Activated naive CD4-positive, alpha-beta T cell treated with anti-CD3 and anti-CD28 coated beads, Interleukin-2, amount 10 ng/mL, durations not matched to agents 5 hours and 36 hours (primary cell): ENCODE measurements around the gene METTL27. TPM values are rescaled to one million over a fixed set of nuclear protein-coding genes. Genes with fewer than 3 reads are reported as not detected.

Experiments
- total RNA-seq, 2 experiments: library from RNA; stranded (reverse); gene quantifications; one replicate each; pipeline ENCODE4 v1.2.3, GENCODE V29; 2021

Gene METTL27
- total RNA-seq: 1 to 10 TPM; 2.6 to 2.8 TPM

GRCh38 chr7:73842067-73842976 lies at the start of gene METTL27:
TSS of gene METTL27 (minus strand) at chr7:73842516. CDS start at chr7:73842140, 376 bp downstream.

GRCh38 chr7:73860859-73861258 lies 18.5 kb upstream of the METTL27 start, which contains the start of gene TMEM270:
TSS of gene TMEM270 (plus strand) at chr7:73861159. CDS start at chr7:73861195, 36 bp downstream.

DNA sequence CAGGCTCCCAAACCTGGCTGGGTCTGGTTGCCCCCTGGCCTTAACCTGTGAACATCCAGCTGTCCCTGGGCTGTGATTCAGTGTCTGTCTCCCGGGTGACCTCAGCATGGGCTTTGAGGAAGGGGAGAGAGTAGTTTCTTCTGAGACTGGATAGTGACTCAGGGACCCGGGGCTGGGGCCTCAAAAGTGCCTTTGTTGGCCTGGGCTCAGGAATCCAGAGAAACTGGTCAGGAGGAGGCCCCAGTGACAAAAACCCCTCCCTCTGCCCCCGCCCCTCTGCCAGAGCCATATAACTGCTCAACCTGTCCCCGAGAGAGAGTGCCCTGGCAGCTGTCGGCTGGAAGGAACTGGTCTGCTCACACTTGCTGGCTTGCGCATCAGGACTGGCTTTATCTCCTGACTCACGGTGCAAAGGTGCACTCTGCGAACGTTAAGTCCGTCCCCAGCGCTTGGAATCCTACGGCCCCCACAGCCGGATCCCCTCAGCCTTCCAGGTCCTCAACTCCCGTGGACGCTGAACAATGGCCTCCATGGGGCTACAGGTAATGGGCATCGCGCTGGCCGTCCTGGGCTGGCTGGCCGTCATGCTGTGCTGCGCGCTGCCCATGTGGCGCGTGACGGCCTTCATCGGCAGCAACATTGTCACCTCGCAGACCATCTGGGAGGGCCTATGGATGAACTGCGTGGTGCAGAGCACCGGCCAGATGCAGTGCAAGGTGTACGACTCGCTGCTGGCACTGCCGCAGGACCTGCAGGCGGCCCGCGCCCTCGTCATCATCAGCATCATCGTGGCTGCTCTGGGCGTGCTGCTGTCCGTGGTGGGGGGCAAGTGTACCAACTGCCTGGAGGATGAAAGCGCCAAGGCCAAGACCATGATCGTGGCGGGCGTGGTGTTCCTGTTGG lies 11.4 kb downstream of the METTL27 start, which contains the start of gene CLDN4:
Gene CLDN4, plus strand, starts transcription at position 316 of the 903 bp plus-strand sequence. Its CDS starts 206 bp downstream, at position 522.

Other genes starting within 250 kb of the METTL27 start
- gene MLXIPL, start 218.0 kb downstream of the METTL27 start, total RNA-seq: not detected
- under 1 TPM; 0.41 to 0.68 TPM for gene VPS37D, start 174.7 kb downstream of the METTL27 start, total RNA-seq
- 1 to 10 TPM; 8.5 to 8.9 TPM for gene DNAJC30, start 159.1 kb downstream of the METTL27 start, total RNA-seq
- gene BUD23, start 158.9 kb downstream of the METTL27 start, total RNA-seq: 10 to 100 TPM; 44.2 to 49.4 TPM
- 10 to 100 TPM in 1 of 2 experiments, 1 to 10 TPM in 1; 9.4 to 12.4 TPM for gene STX1A, start 122.8 kb downstream of the METTL27 start, total RNA-seq
- 10 to 100 TPM; 12.6 to 13.7 TPM for gene ABHD11, start 103.7 kb downstream of the METTL27 start, total RNA-seq
- gene CLDN3, start 72.2 kb downstream of the METTL27 start, total RNA-seq: not detected
- gene CLDN4, start 11.5 kb downstream of the METTL27 start, total RNA-seq: under 1 TPM in 1 of 2 experiments, not detected in 1; 0.22 TPM
- not detected for gene TMEM270, start 18.6 kb upstream of the METTL27 start, total RNA-seq
- gene ELN, start 185.7 kb upstream of the METTL27 start, total RNA-seq: 1 to 10 TPM in 1 of 2 experiments, not detected in 1; 1.1 TPM
- 10 to 100 TPM; 14.8 to 15.9 TPM for gene LIMK1, start 241.3 kb upstream of the METTL27 start, total RNA-seq